ENCODE results near the gene ITPR1.

DNA sequence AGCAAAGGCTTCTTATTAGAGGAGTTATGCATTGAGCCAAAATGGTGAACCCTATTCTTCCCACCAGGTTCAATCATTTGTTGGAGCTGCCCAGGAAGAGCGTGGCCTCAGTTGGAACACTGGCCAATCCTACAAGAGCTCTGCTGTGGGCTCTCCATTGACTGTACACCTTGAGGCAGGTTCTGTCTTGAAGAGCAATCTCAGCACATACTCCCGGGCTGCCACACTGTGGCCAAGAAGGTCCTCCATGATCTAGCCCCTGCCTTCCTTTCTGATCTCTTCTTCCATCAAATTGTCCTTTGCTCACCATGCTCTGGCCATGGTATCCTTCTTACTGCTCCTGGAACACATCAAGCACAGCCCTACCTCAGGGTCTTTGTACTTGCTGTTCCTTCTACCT lies 20.4 kb upstream of the ITPR1 start:
- TF ChIP-seq EZH2 (IDR thresholded peaks at IDR 0.05; ENCODE audit: insufficient read depth, poor library complexity, severe bottlenecking) (no peak), EZH2phosphoT487 (IDR thresholded peaks at IDR 0.05; ENCODE audit: insufficient read depth, low read depth) (no peak)
